ENCODE measurements around the gene BCL2L11. TPM values are rescaled to one million over a fixed set of nuclear protein-coding genes. Genes with fewer than 3 reads are reported as not detected.

The BCL2L11 gene
- polyA plus RNA-seq, 1 experiment, result 0.78 TPM

DNA sequence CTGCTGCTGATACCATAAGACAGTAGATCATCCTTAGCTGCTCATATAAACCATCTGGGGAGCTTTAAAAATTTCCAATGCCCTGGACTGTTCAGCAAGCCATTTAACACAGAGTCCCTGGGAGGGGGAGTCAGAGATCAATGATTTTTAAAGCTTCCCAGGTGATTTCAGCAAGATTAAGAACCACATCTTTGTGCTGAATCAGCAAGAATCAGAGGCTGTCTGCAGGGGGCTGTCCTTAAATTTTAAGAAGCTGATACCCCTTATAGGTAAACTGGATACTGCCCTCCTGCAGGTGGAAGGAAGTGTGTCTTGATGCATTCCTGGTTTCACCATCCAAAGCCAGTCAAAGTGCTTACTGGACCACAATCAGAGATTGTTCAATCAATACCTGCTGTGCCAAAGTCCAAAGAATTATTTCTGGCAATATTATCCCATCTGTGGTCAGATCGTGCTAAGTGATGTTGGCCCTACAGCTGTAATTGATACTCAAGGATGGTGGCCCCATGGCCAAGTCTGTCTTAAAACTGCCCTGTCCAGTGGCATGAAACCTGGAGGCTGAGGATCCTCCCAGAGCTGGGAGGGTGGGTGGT is 72.2 kb downstream of the BCL2L11 start:
- Histone ChIP-seq H3K27me3 (ENCODE audit: control insufficient read depth, insufficient read depth, low read length) (no peaks in the 10 kb centered on the region), H3K4me3 (ENCODE audit: low read depth, low read length) (no peak overlapping the region), H3K36me3 (ENCODE audit: control insufficient read depth, insufficient read depth, low read length) (no peaks in the 10 kb centered on the region)
- DNase-seq (ENCODE audit: low read depth), result no peak
- TF ChIP-seq CTCF (IDR thresholded peaks at IDR 0.05; ENCODE audit: insufficient read depth, low read depth, low read length), result no peak
- ChIA-PET CTCF (no interaction called here), POLR2A (no interaction called here)

DNA sequence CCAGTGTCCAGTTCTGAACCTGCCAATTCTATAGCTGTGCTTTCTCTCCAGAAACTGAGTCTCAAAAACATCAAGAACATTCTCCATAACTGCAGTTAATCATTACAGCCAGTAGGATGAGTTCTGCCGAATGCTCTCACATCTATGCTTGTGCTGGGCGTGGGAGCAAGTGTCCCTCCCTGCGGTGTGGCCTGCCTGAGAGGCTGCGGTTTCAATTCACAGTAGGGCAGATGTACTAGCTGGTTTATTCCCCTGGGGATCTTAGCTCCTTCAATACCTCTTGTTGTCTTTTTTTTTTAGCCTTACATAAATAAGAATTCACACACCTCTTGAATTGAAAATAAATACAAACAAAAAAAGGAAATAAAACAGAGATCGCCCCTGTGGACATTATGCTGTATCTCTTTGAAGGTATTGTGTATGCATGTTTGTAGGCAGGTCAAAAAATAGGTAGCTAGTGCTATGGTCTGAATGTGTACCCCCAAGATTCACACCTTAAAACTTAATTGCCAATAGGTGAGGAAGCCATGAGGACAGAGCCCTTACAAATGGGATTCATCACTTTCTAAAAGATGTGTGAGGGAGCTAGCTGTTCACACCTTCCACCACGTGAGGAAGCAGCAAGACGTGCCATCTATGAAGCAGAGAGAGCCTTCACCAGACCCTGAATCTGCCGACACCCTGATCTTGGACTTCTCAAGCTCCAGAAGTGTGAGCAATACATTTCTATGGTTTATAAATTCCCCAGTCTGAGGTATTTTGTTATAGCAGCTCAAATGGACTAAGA is 74.3 kb downstream of the BCL2L11 start:
- no peaks in the 10 kb centered on the region for H3K27me3 ChIP-seq (ENCODE audit: control insufficient read depth, insufficient read depth, low read length)
- no peak overlapping the region for H3K4me3 ChIP-seq (ENCODE audit: low read depth, low read length)
- DNase-seq (ENCODE audit: low read depth), result no peak
- H3K36me3 ChIP-seq (ENCODE audit: control insufficient read depth, insufficient read depth, low read length), result no peaks in the 10 kb centered on the region
- no peak for TF ChIP-seq CTCF (IDR thresholded peaks at IDR 0.05; ENCODE audit: insufficient read depth, low read depth, low read length)
- CTCF ChIA-PET, result no interaction called here
- POLR2A ChIA-PET, result no interaction called here

GRCh38 chr2:111196435-111196834 is 75.7 kb downstream of the BCL2L11 start:
- Histone ChIP-seq H3K27me3 (ENCODE audit: control insufficient read depth, insufficient read depth, low read length) (no peaks in the 10 kb centered on the region), H3K36me3 (ENCODE audit: control insufficient read depth, insufficient read depth, low read length) (no peaks in the 10 kb centered on the region), H3K4me3 (ENCODE audit: low read depth, low read length) (no peak overlapping the region)
- POLR2A ChIA-PET, result no interaction called here
- no peak for DNase-seq (ENCODE audit: low read depth)
- no peak for TF ChIP-seq CTCF (IDR thresholded peaks at IDR 0.05; ENCODE audit: insufficient read depth, low read depth, low read length)
- CTCF ChIA-PET, result no interaction called here

DNA sequence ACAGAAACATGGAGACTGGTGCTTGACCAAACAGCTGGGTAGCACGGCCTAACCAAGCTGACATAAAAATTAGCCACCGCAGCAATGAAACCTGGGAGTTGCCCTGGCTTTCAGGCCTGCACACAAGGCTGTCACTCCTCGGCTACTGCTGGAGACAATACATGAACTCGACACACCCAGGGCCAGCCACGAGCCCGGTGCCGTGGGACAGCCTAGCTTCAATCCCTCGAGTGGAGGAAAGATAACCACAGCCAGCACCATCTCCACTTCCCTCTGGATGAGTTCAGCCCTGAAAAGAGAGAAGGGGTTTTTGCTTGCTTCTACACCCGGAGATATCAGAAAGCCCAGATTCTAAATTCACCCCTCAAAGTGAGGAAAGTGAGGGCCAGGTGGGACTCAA is 78.0 kb downstream of the BCL2L11 start:
- Histone ChIP-seq H3K4me3 (ENCODE audit: low read depth, low read length) (no peak overlapping the region), H3K36me3 (ENCODE audit: control insufficient read depth, insufficient read depth, low read length) (no peaks in the 10 kb centered on the region), H3K27me3 (ENCODE audit: control insufficient read depth, insufficient read depth, low read length) (no peaks in the 10 kb centered on the region)
- CTCF ChIA-PET, result no interaction called here
- no peak for DNase-seq (ENCODE audit: low read depth)
- POLR2A ChIA-PET, result interaction anchor here (0.7 kb wide), 1 partner anchor 97 kb away, joined by 3 read pairs; no protein-coding TSS in a partner anchor
- TF ChIP-seq CTCF (IDR thresholded peaks at IDR 0.05; ENCODE audit: insufficient read depth, low read depth, low read length), result no peak

DNA sequence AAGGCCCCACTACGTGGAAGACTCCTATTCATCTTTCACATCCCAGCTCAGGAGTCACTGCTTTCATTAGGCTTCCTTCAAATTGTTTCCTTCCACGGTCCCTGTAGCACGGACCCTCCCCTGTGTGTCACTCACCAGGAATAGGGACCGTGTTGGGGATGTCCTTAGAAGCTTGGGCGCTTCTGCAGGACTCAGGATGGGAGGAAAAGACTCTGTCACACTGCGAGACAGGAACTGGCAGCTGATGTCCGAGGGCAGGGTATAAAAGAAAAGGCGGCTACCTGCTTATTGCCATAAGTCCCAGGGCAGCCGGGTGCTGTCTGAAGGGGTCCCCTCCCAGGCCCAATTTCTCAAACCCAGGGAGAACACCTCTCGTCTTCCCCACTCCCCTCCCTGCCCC is 79.1 kb downstream of the BCL2L11 start:
- no peak for TF ChIP-seq CTCF (IDR thresholded peaks at IDR 0.05; ENCODE audit: insufficient read depth, low read depth, low read length)
- H3K36me3 ChIP-seq (ENCODE audit: control insufficient read depth, insufficient read depth, low read length), result no peaks in the 10 kb centered on the region
- no peaks in the 10 kb centered on the region for H3K27me3 ChIP-seq (ENCODE audit: control insufficient read depth, insufficient read depth, low read length)
- DNase-seq (ENCODE audit: low read depth), result no peak
- H3K4me3 ChIP-seq (ENCODE audit: low read depth, low read length), result no peak overlapping the region
- ChIA-PET CTCF (interaction anchor here (1.3 kb wide), 1 partner anchor 10 kb away, joined by 3 read pairs; no protein-coding TSS in a partner anchor), POLR2A (no interaction called here)
